Osteoblast (primary cell): ENCODE data around the gene CD320. TPM values are rescaled to one million over a fixed set of nuclear protein-coding genes. Genes with fewer than 3 reads are reported as not detected.
A peak's percentile ranks its signal among the peaks of the same experiment; 100 is the strongest.

ENCODE experiments used
- DNase-seq: peaks from one replicate; pipeline ENCODE4 v3.0.0; 2011; ENCODE audit warnings: low spot score, mixed read lengths; ENCODE audit not compliant: insufficient read length; ENCODE audit errors: missing footprints
- H2AFZ ChIP-seq: 2 replicates; pipeline ENCODE4 v1.6.0; 2011; ENCODE audit warnings: mild to moderate bottlenecking, low read length
- H3K27ac ChIP-seq: 2 replicates; pipeline ENCODE4 v1.5.1; 2011; ENCODE audit warnings: mild to moderate bottlenecking, low read depth, low read length, moderate library complexity
- H3K27me3 ChIP-seq: 2 replicates; pipeline ENCODE4 v1.6.0; 2012; ENCODE audit warnings: mild to moderate bottlenecking, control low read depth, inconsistent platforms, low read length, moderate library complexity; ENCODE audit not compliant: insufficient read depth
- H3K36me3 ChIP-seq: 2 replicates; pipeline ENCODE4 v1.5.1; 2011; ENCODE audit warnings: mild to moderate bottlenecking, low read length, control low read depth, moderate library complexity; ENCODE audit not compliant: insufficient read depth
- H3K4me1 ChIP-seq: 2 replicates; pipeline ENCODE4 v1.5.1; 2011; ENCODE audit warnings: mild to moderate bottlenecking, low read length, control low read depth, moderate library complexity; ENCODE audit not compliant: insufficient read depth
- H3K4me2 ChIP-seq: 2 replicates; pipeline ENCODE4 v1.6.0; 2011; ENCODE audit warnings: mild to moderate bottlenecking, low read length; ENCODE audit not compliant: insufficient read depth
- H3K4me3 ChIP-seq: fragments of 200-600 bp; sonication (generic); 3 replicates; pipeline ENCODE4 v1.5.1; 2012; ENCODE audit warnings: mild to moderate bottlenecking, low read length, inconsistent platforms; ENCODE audit not compliant: insufficient read depth
- H3K79me2 ChIP-seq: 2 replicates; pipeline ENCODE4 v1.6.0; 2012; ENCODE audit warnings: mild to moderate bottlenecking, low read length, control low read depth, inconsistent platforms; ENCODE audit not compliant: insufficient read depth
- H3K9me3 ChIP-seq: 2 replicates; pipeline ENCODE4 v1.5.1; 2011; ENCODE audit warnings: low read depth, low read length, control low read depth
- H4K20me1 ChIP-seq: 2 replicates; pipeline ENCODE4 v1.6.0; 2012; ENCODE audit warnings: mild to moderate bottlenecking, low read length, control low read depth; ENCODE audit not compliant: insufficient read depth
- total RNA-seq: library from RNA; depleted of rRNA; stranded (reverse); fragments of >200 nt; gene quantifications from 2 replicates; pipeline ENCODE4 v1.2.3, GENCODE V29; 2012
- TF ChIP-seq, protein P1 (sequence below): IDR thresholded peaks from 2 replicates; pipeline ENCODE4 v1.5.1; 2011; ENCODE audit warnings: mild to moderate bottlenecking, low read depth, low read length, moderate library complexity; ENCODE audit errors: extremely low read depth

CD320 gene
- total RNA-seq, 1 donor, result 22.8 TPM

DNA sequence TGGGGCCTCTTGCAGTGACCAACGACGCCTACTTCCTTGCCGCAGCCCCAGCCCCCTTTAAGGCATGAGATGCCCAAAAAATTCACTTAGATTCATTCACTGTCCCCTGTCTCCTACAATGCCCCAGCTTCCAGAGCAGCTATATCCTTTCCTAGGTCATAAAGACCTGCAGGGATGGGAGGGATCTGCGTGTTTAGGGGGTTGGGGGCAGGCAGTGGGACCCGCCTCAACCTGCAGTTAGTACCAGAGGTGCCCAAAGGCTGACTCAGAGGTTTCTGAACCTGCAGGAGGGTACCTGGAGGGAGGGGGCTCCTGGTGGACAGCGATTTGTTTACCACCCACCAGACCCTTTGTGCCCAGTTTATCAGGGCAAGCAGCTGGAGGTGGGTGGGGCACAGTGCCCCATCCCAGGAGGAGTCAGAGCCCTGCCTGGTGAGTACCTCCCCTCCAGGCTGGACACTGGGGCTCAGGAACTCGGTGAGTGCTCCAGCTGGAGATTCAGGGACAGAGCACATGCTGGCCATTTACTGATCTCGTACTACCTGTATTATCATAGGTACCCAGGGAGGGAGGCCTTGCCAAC, 23.2 kb upstream of the CD320 start:
- Histone ChIP-seq H3K27ac (no peak overlapping the region), H4K20me1 (no peaks in the 10 kb centered on the region), H3K9me3 (no peaks in the 10 kb centered on the region), H3K4me3 (no peak overlapping the region), H3K4me1 (no peaks in the 10 kb centered on the region), H3K4me2 (no peak overlapping the region), H3K79me2 (no peaks in the 10 kb centered on the region), H2AFZ (no peak overlapping the region), H3K36me3 (no peaks in the 10 kb centered on the region), H3K27me3 (peaks cover 27% of the 10 kb centered on the region)
- TF ChIP-seq, protein P1, sequence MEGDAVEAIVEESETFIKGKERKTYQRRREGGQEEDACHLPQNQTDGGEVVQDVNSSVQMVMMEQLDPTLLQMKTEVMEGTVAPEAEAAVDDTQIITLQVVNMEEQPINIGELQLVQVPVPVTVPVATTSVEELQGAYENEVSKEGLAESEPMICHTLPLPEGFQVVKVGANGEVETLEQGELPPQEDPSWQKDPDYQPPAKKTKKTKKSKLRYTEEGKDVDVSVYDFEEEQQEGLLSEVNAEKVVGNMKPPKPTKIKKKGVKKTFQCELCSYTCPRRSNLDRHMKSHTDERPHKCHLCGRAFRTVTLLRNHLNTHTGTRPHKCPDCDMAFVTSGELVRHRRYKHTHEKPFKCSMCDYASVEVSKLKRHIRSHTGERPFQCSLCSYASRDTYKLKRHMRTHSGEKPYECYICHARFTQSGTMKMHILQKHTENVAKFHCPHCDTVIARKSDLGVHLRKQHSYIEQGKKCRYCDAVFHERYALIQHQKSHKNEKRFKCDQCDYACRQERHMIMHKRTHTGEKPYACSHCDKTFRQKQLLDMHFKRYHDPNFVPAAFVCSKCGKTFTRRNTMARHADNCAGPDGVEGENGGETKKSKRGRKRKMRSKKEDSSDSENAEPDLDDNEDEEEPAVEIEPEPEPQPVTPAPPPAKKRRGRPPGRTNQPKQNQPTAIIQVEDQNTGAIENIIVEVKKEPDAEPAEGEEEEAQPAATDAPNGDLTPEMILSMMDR, result no peak
- DNase-seq, result peak; percentile 79

DNA sequence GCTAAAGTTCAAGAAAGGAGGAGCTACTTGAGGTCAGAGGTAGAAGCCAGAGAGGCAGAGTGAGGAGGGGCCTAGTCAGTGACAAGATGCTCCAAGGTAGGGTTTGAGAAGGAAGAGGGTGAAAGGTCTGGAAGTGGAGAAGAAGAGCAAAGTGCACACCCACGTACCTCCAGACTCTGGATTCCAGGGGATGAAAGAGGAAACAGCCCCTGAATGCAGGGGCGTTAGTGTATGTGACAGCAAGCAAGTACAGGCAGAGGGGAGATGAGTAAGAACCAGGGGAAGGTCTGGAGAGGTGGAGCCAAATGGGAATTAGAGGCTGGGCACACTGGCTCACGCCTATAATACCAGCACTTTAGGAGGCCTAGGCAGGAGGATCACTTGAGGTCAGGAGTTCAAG, 21.8 kb upstream of the CD320 start:
- H4K20me1 ChIP-seq, result no peaks in the 10 kb centered on the region
- no peak for DNase-seq

DNA sequence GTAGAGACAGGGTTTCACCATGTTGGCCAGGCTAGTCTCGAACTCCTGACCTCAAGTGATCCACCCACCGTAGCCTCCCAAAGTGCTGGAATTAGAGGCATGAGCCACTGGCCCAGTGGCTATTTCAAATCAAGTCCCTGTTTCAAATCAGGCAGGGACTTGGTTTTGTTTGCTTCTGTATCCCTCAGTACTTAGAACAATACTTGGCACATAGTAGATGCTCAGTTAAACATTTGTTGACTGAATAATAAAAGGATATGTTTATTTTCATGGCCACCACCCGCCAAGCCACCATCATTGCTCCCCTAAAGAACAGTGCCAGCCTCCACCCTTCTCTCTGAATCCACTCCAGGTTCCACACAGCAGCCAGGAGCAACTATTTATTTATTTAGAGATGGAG, 17.3 kb upstream of the CD320 start:
- Histone ChIP-seq H3K27me3 (no peaks in the 10 kb centered on the region), H3K79me2 (peaks cover 27% of the 10 kb centered on the region), H4K20me1 (peaks cover 29% of the 10 kb centered on the region), H2AFZ (no peak overlapping the region), H3K27ac (no peak overlapping the region), H3K4me2 (no peak overlapping the region), H3K9me3 (no peaks in the 10 kb centered on the region), H3K36me3 (peaks cover 18% of the 10 kb centered on the region), H3K4me3 (no peak overlapping the region), H3K4me1 (peaks cover 13% of the 10 kb centered on the region)
- no peak for DNase-seq
- TF ChIP-seq, protein P1, result no peak

More for the DNA sequence above, 21.8 kb upstream of the CD320 start:
- peaks cover 18% of the 10 kb centered on the region for H3K27me3 ChIP-seq
- no peak overlapping the region for H3K4me3 ChIP-seq
- no peak overlapping the region for H3K27ac ChIP-seq
- H3K9me3 ChIP-seq, result no peaks in the 10 kb centered on the region
- no peaks in the 10 kb centered on the region for H3K4me1 ChIP-seq
- H3K79me2 ChIP-seq, result no peaks in the 10 kb centered on the region
- TF ChIP-seq, protein P1, result no peak
- H3K36me3 ChIP-seq, result no peaks in the 10 kb centered on the region
- H2AFZ ChIP-seq, result no peak overlapping the region
- H3K4me2 ChIP-seq, result no peak overlapping the region

DNA sequence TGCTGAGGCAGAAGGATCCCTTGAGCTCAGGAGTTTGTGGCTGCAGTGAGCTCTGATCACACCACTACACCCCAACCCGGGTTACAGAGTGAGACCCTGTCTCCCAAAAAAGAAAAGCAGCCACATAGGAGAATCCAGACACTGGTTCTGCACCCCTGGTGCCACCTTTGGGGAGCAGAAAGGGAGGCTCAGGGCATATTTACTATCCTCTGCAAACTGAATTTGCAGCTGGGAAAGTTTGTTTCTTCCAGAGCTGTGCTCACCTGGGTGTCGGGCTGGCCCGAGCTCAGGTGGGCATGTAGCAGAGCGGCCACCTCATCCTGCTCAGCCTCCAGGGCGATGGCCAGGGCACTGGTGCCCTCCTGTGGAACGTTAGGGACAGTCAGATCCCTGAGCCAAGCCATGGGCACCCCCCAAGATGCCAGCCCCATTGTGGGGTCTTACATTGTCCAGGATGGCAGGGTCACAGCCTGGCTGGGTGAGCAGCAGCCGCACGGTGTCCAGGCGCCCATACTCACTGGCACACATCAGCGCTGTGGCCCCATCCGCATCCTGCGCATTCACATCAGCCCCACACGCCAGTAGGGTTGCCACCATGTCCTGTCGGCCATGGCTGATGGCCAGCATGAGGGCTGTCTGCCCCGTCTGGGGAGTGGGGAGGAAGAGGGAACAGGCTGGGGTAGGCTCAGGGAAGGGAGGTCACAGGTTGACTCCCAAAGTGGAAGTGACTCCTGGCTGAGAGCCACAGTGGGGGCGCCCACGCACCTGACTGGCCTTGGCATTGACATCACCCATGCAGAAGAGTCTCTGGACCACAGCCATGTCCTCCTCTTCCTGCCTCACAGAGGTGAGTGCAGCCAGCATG, 16.3 kb upstream of the CD320 start:
- H3K27me3 ChIP-seq, result no peaks in the 10 kb centered on the region

More for the DNA sequence above, 16.3 kb upstream of the CD320 start:
- Histone ChIP-seq H3K36me3 (peaks cover 18% of the 10 kb centered on the region), H3K79me2 (peaks cover 38% of the 10 kb centered on the region), H3K4me1 (peaks cover 23% of the 10 kb centered on the region), H3K9me3 (no peaks in the 10 kb centered on the region), H3K27ac (no peak overlapping the region), H3K4me2 (no peak overlapping the region), H2AFZ (no peak overlapping the region), H4K20me1 (peaks cover 29% of the 10 kb centered on the region), H3K4me3 (no peak overlapping the region)
- DNase-seq, result peak; percentile 81
- TF ChIP-seq, protein P1, result no peak
